Right lobe of liver (tissue), 6 donors: ENCODE measurements around the gene SP6. TPM values are rescaled to one million over a fixed set of nuclear protein-coding genes. Genes with fewer than 3 reads are reported as not detected.
A peak's percentile ranks its signal among the peaks of the same experiment; 100 is the strongest.

Experiments
- ATAC-seq, 4 donors: fragments of 200-7000 bp; cut with Tn5 transposase; one replicate each; pipeline ENCODE4 v1.9.1; 2020; ENCODE audit warnings: mild to moderate bottlenecking in 4 of 4, moderate library complexity in 4 of 4
- DNase-seq, 3 donors: peaks; one replicate each; pipeline ENCODE4 v3.0.0-alpha.2; 2020
- H3K27ac ChIP-seq, 3 donors: fragments of 200-600 bp; one replicate each; pipeline ENCODE4 v1.8.0; 2022
- H3K27me3 ChIP-seq, 2 donors: fragments of 200-600 bp; one replicate each; pipeline ENCODE4 v1.8.0; 2022
- H3K36me3 ChIP-seq, 4 donors: fragments of 200-600 bp; sonication (generic) in 1 of 4; one replicate each; pipeline versions ENCODE4 v1.5.1 to v1.8.0; 2017 to 2022; ENCODE audit warnings: control low read depth in 1 of 4
- H3K4me1 ChIP-seq, 4 donors: fragments of 200-600 bp; sonication (generic) in 1 of 4; one replicate each; pipeline versions ENCODE4 v1.5.1 to v1.8.0; 2017 to 2022; ENCODE audit warnings: control low read depth in 1 of 4
- H3K4me3 ChIP-seq, 3 donors: fragments of 200-600 bp; one replicate each; pipeline ENCODE4 v1.8.0; 2022
- H3K9me3 ChIP-seq, 4 donors: fragments of 200-600 bp; sonication (generic) in 1 of 4; one replicate each; pipeline versions ENCODE4 v1.5.1 to v1.8.0; 2017 to 2022; ENCODE audit warnings: control low read depth in 1 of 4
- POLR2A ChIP-seq: fragments of 450-650 bp; IDR thresholded peaks from one replicate; pipeline ENCODE4 v1.6.1; 2017; ENCODE audit warnings: antibody characterized with exemption, mild to moderate bottlenecking
- WGBS: methylation state at CpG from one replicate; pipeline ENCODE4 v1.1.6; 2018; ENCODE audit warnings: low coverage, low lambda C conversion rate; ENCODE audit not compliant: insufficient coverage; ENCODE audit errors: missing lambda C conversion rate; 5-methylcytosine and 5-hydroxymethylcytosine counted together
- intact Hi-C, 2 donors: fragments of 100-400 bp; cut with DNase I; formaldehyde crosslinking; loops; one replicate each; pipeline versions ENCODE4 v1.11.2 to v1.14.1; 2022
- total RNA-seq, 6 experiments: library from RNA; depleted of rRNA in 2 of 6; stranded (reverse); fragments of >200 nt in 2 of 6; fragmentation: NEBNext Ultra II Directional in 3 of 6; extraction: Animal tissue kit (Norgen Biotek cat#: 25700) in 3 of 6; gene quantifications; one replicate each; pipeline versions ENCODE4 v1.1.0 to v1.2.4, GENCODE V29; 2016 to 2023
- TF ChIP-seq, protein P1 (sequence below), 4 donors: fragments of 200-600 bp in 3 of 4; fragments of 450-650 bp in 1 of 4; IDR thresholded peaks; one replicate each; pipeline versions ENCODE4 v1.5.1 to v1.8.0; 2016 to 2022; ENCODE audit warnings: antibody characterized with exemption in 4 of 4, mild to moderate bottlenecking in 2 of 4
- donor health status: DM: no; HTN: yes; CAD: no.
- donor health status: DM: no; HTN: no; CAD: no.
- donor health status: DM: no; HTN: no; CAD: no.
- donor health status: DM: no; HTN: yes; CAD: no.
- donor health status: DM: no; HTN: yes; CAD: no.

The SP6 gene
- total RNA-seq, 6 experiments from 2014 or later, result 0.09 to 0.12 (median 0.11) TPM; not detected in 3

DNA sequence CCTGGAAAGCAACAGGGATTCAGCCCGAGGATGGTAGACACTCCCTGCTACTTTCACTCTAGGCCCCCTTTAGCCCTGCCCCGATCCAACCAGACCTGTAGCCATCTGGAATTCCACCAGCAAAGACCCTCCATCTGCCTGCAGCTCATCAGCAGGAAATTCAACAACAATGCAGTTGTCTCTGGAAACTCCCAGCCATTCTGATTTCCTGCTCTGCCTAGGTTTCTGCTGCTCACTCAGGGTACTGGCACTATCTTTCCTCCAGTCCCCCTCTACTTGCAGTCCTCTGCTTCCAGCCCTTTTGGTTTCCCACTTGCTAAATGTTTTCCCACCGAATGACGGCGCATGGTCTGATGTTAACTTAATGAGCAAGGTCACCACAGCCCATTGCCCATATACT is 2.7 kb upstream of the SP6 start:
- DNase-seq, result peak in 1 of 3 donors; percentile 11
- H3K4me3 ChIP-seq, result no peak overlapping the region
- H3K9me3 ChIP-seq, result no peaks in the 10 kb centered on the region
- no peak for ATAC-seq
- H3K27me3 ChIP-seq, result peaks cover 5 to 9% of the 10 kb centered on the region in 2 donors
- intact Hi-C loops, result no loop called here
- H3K27ac ChIP-seq, result no peak overlapping the region
- H3K4me1 ChIP-seq, result peaks cover 0 to 8% (median 0%) of the 10 kb centered on the region in 4 donors
- whole genome bisulfite sequencing, result 52% methylated on average over 5 of the region's 5 CpGs
- no peaks in the 10 kb centered on the region for H3K36me3 ChIP-seq
- TF ChIP-seq, protein P1, sequence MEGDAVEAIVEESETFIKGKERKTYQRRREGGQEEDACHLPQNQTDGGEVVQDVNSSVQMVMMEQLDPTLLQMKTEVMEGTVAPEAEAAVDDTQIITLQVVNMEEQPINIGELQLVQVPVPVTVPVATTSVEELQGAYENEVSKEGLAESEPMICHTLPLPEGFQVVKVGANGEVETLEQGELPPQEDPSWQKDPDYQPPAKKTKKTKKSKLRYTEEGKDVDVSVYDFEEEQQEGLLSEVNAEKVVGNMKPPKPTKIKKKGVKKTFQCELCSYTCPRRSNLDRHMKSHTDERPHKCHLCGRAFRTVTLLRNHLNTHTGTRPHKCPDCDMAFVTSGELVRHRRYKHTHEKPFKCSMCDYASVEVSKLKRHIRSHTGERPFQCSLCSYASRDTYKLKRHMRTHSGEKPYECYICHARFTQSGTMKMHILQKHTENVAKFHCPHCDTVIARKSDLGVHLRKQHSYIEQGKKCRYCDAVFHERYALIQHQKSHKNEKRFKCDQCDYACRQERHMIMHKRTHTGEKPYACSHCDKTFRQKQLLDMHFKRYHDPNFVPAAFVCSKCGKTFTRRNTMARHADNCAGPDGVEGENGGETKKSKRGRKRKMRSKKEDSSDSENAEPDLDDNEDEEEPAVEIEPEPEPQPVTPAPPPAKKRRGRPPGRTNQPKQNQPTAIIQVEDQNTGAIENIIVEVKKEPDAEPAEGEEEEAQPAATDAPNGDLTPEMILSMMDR (IDR thresholded peaks at IDR 0.05), result no peak
- no peak for TF ChIP-seq POLR2A

DNA sequence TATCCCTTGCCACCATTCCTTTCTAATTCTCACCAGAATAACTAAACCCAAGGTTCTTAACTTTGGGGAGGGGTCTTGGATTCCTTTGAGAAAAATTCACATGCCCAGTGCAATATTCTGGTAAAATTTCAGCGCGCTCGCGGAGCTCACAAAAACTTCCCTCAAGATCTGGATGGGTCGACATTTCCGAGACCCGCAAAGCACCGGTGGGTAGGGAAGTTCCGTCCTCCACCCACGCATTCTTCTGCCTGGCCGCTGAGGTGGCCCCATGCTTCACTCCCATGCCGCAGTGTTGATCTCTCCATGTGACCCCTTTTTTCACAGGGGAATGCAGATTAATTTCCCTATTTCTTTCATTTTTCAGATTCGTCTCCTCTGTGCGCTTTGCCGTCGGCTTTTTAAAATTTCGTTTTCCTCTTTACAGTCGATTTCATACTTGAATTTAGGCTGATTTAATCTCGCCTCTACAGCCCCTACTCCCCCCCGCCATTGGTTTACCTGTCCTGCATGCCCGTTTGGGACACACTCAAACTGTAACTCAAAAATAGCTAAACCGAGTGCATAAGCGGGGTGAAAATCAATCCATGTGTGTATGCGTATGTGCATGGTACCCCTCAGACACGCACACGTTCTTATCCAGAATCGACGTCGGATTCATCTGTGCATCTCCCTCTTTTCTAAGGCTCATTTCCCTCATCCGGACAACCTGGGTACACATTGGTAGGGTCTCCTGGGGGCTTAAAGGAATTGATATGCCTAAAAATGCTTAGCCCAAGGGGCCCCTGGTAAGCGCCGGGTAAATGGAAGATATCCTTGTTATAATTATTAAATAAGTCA is 1.4 kb upstream of the SP6 start:
- Histone ChIP-seq H3K27ac (no peak overlapping the region), H3K4me3 (no peak overlapping the region), H3K9me3 (no peaks in the 10 kb centered on the region), H3K27me3 (peaks cover 5 to 13% of the 10 kb centered on the region in 2 donors), H3K36me3 (no peaks in the 10 kb centered on the region), H3K4me1 (peaks cover 0 to 8% (median 0%) of the 10 kb centered on the region in 4 donors)
- TF ChIP-seq POLR2A, result no peak
- TF ChIP-seq, protein P1 (IDR thresholded peaks at IDR 0.05), result no peak
- DNase-seq (peak in 1 of 3 donors; percentile 26), ATAC-seq (no peak)
- 22% methylated on average over 32 of the region's 32 CpGs for WGBS
- intact Hi-C loops, result no loop called here

DNA sequence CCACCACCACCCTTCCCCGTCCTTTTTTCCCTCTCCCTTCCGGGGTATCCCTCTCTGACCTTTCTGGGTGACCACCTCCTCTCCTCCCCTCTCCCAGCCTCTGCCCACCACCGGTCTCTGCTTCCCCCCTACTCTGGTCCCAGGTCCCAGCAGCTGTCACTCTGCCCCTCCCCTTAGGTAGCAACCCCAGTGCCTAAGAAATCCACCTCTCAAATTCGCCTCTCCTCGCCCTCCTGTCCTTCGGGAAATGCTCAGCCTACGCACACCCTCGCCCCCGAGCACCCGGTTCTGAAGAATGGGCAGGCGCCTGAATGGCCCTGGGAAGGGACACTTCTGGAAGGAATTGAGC is 775 bp upstream of the SP6 start:
- Histone ChIP-seq H3K4me3 (no peak overlapping the region), H3K36me3 (no peaks in the 10 kb centered on the region), H3K9me3 (no peaks in the 10 kb centered on the region), H3K27ac (no peak overlapping the region), H3K27me3 (peaks cover 5 to 19% of the 10 kb centered on the region in 2 donors), H3K4me1 (peaks cover 0 to 8% (median 0%) of the 10 kb centered on the region in 4 donors)
- no peak for ATAC-seq
- 25% methylated on average over 11 of the region's 11 CpGs for WGBS
- peak in 1 of 3 donors; percentile 32 for DNase-seq
- TF ChIP-seq POLR2A, result no peak
- TF ChIP-seq, protein P1 (IDR thresholded peaks at IDR 0.05), result no peak
- intact Hi-C loops, result no loop called here

DNA sequence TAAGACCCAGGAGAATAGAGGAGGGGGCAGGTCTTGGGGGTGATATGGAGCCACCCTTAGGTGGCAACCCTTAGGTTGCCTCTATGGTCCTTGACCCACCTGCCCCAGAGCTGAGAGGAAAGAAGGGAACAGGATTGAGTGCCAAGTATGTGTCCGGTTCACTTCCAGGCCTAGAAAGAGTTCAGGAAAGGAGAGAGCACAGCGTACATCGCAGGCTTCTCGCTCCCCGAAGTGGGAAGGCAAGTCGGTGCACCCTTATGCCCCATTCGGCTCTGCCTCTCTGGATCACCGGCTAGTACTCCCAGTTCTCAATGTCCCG is 631 bp downstream of the SP6 start:
- Histone ChIP-seq H3K36me3 (no peaks in the 10 kb centered on the region), H3K4me3 (peak overlapping the region in 1 of 3 donors; percentile 31), H3K4me1 (peaks cover 0 to 8% (median 0%) of the 10 kb centered on the region in 4 donors), H3K27me3 (peaks cover 5 to 23% of the 10 kb centered on the region in 2 donors), H3K9me3 (no peaks in the 10 kb centered on the region), H3K27ac (no peak overlapping the region)
- WGBS, result no CpG with 5 or more reads among the region's 9 CpGs
- DNase-seq (no peak), ATAC-seq (peak in 2 of 4 donors; percentile 4)
- TF ChIP-seq, protein P1 (IDR thresholded peaks at IDR 0.05), result no peak
- no peak for TF ChIP-seq POLR2A
- intact Hi-C loops, result no loop called here
